ENCODE data around the gene PGLYRP2.

GRCh38 chr19:15457701-15458484 lies 21.4 kb downstream of the PGLYRP2 start:
- TF ChIP-seq POLR2A (IDR thresholded peaks at IDR 0.05; ENCODE audit: borderline replicate concordance, extremely low read depth, insufficient read depth, insufficient read length) (no peak), SP1 (IDR thresholded peaks at IDR 0.05; ENCODE audit: low read depth) (no peak), CTCF (IDR thresholded peaks at IDR 0.05 in 2 of 3, conservative IDR thresholded peaks at IDR 0.05 in 1 of 3; ENCODE audit: borderline replicate concordance in 1 of 3, insufficient read depth in 1 of 3, low read depth in 2 of 3, low read length in 2 of 3) (no peak), TCF7L2 (IDR thresholded peaks at IDR 0.05; ENCODE audit: borderline replicate concordance, extremely low read depth, insufficient read depth, insufficient read length) (no peak), JUND (IDR thresholded peaks at IDR 0.05) (no peak)
